Chondrocyte (in vitro differentiated cells): ENCODE data around the gene MEIOB. TPM values are rescaled to one million over a fixed set of nuclear protein-coding genes. Genes with fewer than 3 reads are reported as not detected.

ENCODE experiments used
- DNase-seq: peaks from one replicate; pipeline ENCODE4 v3.0.0; 2021; ENCODE audit warnings: mixed read lengths, low spot score
- H3K27ac Mint-ChIP-seq: one replicate; pipeline ENCODE4 v1.8.0; 2021; ENCODE audit warnings: mild to moderate bottlenecking, moderate library complexity, mixed read lengths; ENCODE audit not compliant: unreplicated experiment
- H3K27me3 Mint-ChIP-seq: 2 replicates; pipeline ENCODE4 v1.8.0; 2021; ENCODE audit warnings: low read depth, mixed read lengths
- H3K36me3 Mint-ChIP-seq: 2 replicates; pipeline ENCODE4 v1.8.0; 2021; ENCODE audit warnings: low read depth, mixed read lengths
- H3K4me1 Mint-ChIP-seq: 2 replicates; pipeline ENCODE4 v1.8.0; 2021; ENCODE audit warnings: low read depth, mild to moderate bottlenecking, mixed read lengths
- H3K4me3 Mint-ChIP-seq: one replicate; pipeline ENCODE4 v1.8.0; 2021; ENCODE audit warnings: mild to moderate bottlenecking, moderate library complexity, mixed read lengths; ENCODE audit not compliant: unreplicated experiment
- H3K9me3 Mint-ChIP-seq: 2 replicates; pipeline ENCODE4 v1.8.0; 2021; ENCODE audit warnings: low read depth, mixed read lengths
- CTCF ChIP-seq: fragments of 200-600 bp; sonication (generic); IDR thresholded peaks from 2 replicates; pipeline ENCODE4 v1.5.0; 2021; ENCODE audit warnings: antibody characterized with exemption, mild to moderate bottlenecking, moderate library complexity
- total RNA-seq: library from RNA; stranded (reverse); gene quantifications from 3 replicates; pipeline ENCODE4 v1.2.1, GENCODE V29; 2021

The MEIOB gene
- total RNA-seq, 1 donor from 2014 or later: 1.2 TPM

GRCh38 chr16:1895949-1896675 lies 24.1 kb upstream of the MEIOB start:
- Mint-ChIP-seq H3K4me3 (no peak overlapping the region), H3K27me3 (peaks cover 35% of the 10 kb centered on the region), H3K9me3 (no peaks in the 10 kb centered on the region), H3K27ac (no peak overlapping the region), H3K4me1 (no peaks in the 10 kb centered on the region), H3K36me3 (no peaks in the 10 kb centered on the region)
- DNase-seq: no peak
- TF ChIP-seq CTCF: no peak

- Mint-ChIP-seq H3K27ac (no peak overlapping the region), H3K4me3 (no peak overlapping the region), H3K4me1 (no peaks in the 10 kb centered on the region), H3K27me3 (peaks cover 41% of the 10 kb centered on the region), H3K9me3 (no peaks in the 10 kb centered on the region), H3K36me3 (no peaks in the 10 kb centered on the region)
- TF ChIP-seq CTCF: no peak
- no peak for DNase-seq
Measured at GRCh38 chr16:1895068-1895467, 23.1 kb upstream of the MEIOB start.

- Mint-ChIP-seq H3K36me3 (no peaks in the 10 kb centered on the region), H3K9me3 (no peaks in the 10 kb centered on the region), H3K27ac (no peak overlapping the region), H3K27me3 (peaks cover 32% of the 10 kb centered on the region), H3K4me1 (no peaks in the 10 kb centered on the region), H3K4me3 (no peak overlapping the region)
- DNase-seq: peak; percentile 18
- TF ChIP-seq CTCF: no peak
Measured at GRCh38 chr16:1890708-1891050, 18.7 kb upstream of the MEIOB start.

GRCh38 chr16:1890024-1890707 lies 18.2 kb upstream of the MEIOB start:
- peaks cover 32% of the 10 kb centered on the region for H3K27me3 Mint-ChIP-seq
- no peak for TF ChIP-seq CTCF
- H3K4me3 Mint-ChIP-seq: no peak overlapping the region
- H3K36me3 Mint-ChIP-seq: no peaks in the 10 kb centered on the region
- no peaks in the 10 kb centered on the region for H3K9me3 Mint-ChIP-seq
- H3K4me1 Mint-ChIP-seq: no peaks in the 10 kb centered on the region
- peak; percentile 42 for DNase-seq
- H3K27ac Mint-ChIP-seq: no peak overlapping the region

- DNase-seq: peak; percentile 47
- no peak overlapping the region for H3K27ac Mint-ChIP-seq
- no peak overlapping the region for H3K4me3 Mint-ChIP-seq
- H3K27me3 Mint-ChIP-seq: peaks cover 27% of the 10 kb centered on the region
- H3K9me3 Mint-ChIP-seq: no peaks in the 10 kb centered on the region
- TF ChIP-seq CTCF: no peak
- H3K4me1 Mint-ChIP-seq: no peaks in the 10 kb centered on the region
- H3K36me3 Mint-ChIP-seq: no peaks in the 10 kb centered on the region
Measured at GRCh38 chr16:1887711-1888354, 15.9 kb upstream of the MEIOB start.
